Large intestine (tissue), 12 donors: ENCODE results near the gene FBXO45. TPM values are rescaled to one million over a fixed set of nuclear protein-coding genes. Genes with fewer than 3 reads are reported as not detected.
"Not testable (repeated sequence)": the region's sequence is repeated elsewhere in the genome, so short reads cannot be mapped to it uniquely, and the experiment has no call there.

Source experiments
- DNase-seq, 2 donors: peaks; one replicate each; pipeline versions ENCODE4 v3.0.0 to v3.0.0-alpha.2; 2013
- H3K27ac ChIP-seq: one replicate; pipeline ENCODE4 v1.5.1; 2013; ENCODE audit warnings: low read length
- H3K27me3 ChIP-seq: 2 replicates; pipeline ENCODE4 v1.6.1; 2013; ENCODE audit warnings: low read length; ENCODE audit not compliant: control insufficient read depth, insufficient read depth
- H3K36me3 ChIP-seq: 2 replicates; pipeline ENCODE4 v1.6.1; 2013; ENCODE audit warnings: low read length; ENCODE audit not compliant: control insufficient read depth, insufficient read depth
- H3K4me1 ChIP-seq: one replicate; pipeline ENCODE4 v1.6.1; 2013; ENCODE audit warnings: low read length; ENCODE audit not compliant: control insufficient read depth, insufficient read depth
- H3K4me3 ChIP-seq: one replicate; pipeline ENCODE4 v1.5.1; 2013; ENCODE audit warnings: low read length
- H3K9me3 ChIP-seq: one replicate; pipeline ENCODE4 v1.6.1; 2013; ENCODE audit warnings: mild to moderate bottlenecking, low read depth, low read length, moderate library complexity; ENCODE audit not compliant: control insufficient read depth
- WGBS: methylation state at CpG from one replicate; pipeline ENCODE4 v1.1.5; 2013; ENCODE audit warnings: low lambda C conversion rate; ENCODE audit not compliant: insufficient coverage; 5-methylcytosine and 5-hydroxymethylcytosine counted together
- long read RNA-seq, 11 donors: transcript quantifications; one replicate each; lab custom pipeline, GENCODE V29; 2026
- polyA plus RNA-seq: library from polyadenylated mRNA; unstranded; fragments of 120-200 nt; gene quantifications from one replicate; pipeline ENCODE4 v1.2.1, GENCODE V29; 2013

The FBXO45 gene, protein sequence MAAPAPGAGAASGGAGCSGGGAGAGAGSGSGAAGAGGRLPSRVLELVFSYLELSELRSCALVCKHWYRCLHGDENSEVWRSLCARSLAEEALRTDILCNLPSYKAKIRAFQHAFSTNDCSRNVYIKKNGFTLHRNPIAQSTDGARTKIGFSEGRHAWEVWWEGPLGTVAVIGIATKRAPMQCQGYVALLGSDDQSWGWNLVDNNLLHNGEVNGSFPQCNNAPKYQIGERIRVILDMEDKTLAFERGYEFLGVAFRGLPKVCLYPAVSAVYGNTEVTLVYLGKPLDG
- 12.2 TPM for polyA plus RNA-seq
- long read RNA-seq, donor 1, full-length matches to known transcripts: 2 of 2 reads
- long read RNA-seq, donor 1, partial matches to known transcripts: 0 of 2 reads
- long read RNA-seq, donor 1, other reads (novel, unspliced or antisense): 0 of 2 reads
- long read RNA-seq, donor 2, full-length matches to known transcripts: 5 of 13 reads
- long read RNA-seq, donor 2, partial matches to known transcripts: 8 of 13 reads
- long read RNA-seq, donor 2, other reads (novel, unspliced or antisense): 0 of 13 reads
- long read RNA-seq, donor 3: 0 reads
- long read RNA-seq, donor 4: 0 reads
- long read RNA-seq, donor 5, full-length matches to known transcripts: 4 of 4 reads
- long read RNA-seq, donor 5, partial matches to known transcripts: 0 of 4 reads
- long read RNA-seq, donor 5, other reads (novel, unspliced or antisense): 0 of 4 reads
- long read RNA-seq, donor 6, full-length matches to known transcripts: 11 of 11 reads
- long read RNA-seq, donor 6, partial matches to known transcripts: 0 of 11 reads
- long read RNA-seq, donor 6, other reads (novel, unspliced or antisense): 0 of 11 reads
- long read RNA-seq, donor 7, full-length matches to known transcripts: 5 of 5 reads
- long read RNA-seq, donor 7, partial matches to known transcripts: 0 of 5 reads
- long read RNA-seq, donor 7, other reads (novel, unspliced or antisense): 0 of 5 reads
- long read RNA-seq, donor 8, full-length matches to known transcripts: 5 of 5 reads
- long read RNA-seq, donor 8, partial matches to known transcripts: 0 of 5 reads
- long read RNA-seq, donor 8, other reads (novel, unspliced or antisense): 0 of 5 reads
- long read RNA-seq, donor 9, full-length matches to known transcripts: 5 of 5 reads
- long read RNA-seq, donor 9, partial matches to known transcripts: 0 of 5 reads
- long read RNA-seq, donor 9, other reads (novel, unspliced or antisense): 0 of 5 reads
- long read RNA-seq, donor 10, full-length matches to known transcripts: 7 of 7 reads
- long read RNA-seq, donor 10, partial matches to known transcripts: 0 of 7 reads
- long read RNA-seq, donor 10, other reads (novel, unspliced or antisense): 0 of 7 reads
- long read RNA-seq, donor 11, full-length matches to known transcripts: 8 of 8 reads
- long read RNA-seq, donor 11, partial matches to known transcripts: 0 of 8 reads
- long read RNA-seq, donor 11, other reads (novel, unspliced or antisense): 0 of 8 reads

DNA sequence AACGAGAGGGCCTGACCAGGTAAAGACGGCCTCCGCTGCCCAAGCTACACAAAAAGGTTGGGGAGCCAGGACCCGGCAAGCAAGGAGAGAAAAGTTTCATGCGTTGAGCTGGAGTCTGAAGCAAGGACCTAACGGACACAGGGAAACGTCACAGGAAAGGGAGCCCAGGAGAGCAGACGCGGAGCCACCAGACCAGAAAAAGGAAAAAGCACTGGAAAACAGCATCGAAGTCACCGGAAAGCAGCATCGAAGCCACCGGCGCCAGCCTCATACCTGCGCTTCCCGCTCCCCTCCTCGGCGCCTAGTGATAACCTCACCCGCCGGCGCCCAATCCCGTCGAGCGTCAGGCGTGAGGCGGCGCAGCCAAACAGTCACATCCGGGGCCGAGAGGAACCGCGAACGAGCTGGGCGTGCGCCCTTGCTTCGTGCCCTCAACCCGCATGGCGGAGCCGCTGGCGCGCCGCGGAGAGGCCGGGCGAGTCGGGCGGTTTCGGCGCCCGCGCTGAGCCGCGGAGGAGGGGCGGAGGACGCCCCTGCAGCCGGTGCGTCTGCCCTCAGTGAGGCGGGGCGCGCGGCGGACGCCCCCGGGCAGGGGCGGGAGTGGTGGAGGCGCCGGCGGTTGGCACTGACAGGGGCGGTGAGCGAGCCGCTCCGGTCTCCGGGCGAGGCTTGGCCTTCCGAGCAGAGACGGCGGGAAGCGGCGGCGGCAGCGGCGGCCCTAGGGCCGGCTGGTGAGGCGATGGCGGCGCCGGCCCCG is at the start of gene FBXO45, which contains the start of gene WDR53:
Gene FBXO45, plus strand, starts transcription at position 415 of the 757 bp plus-strand sequence. Its CDS starts 325 bp downstream, at position 740.
Gene WDR53, minus strand, starts transcription at position 309 of the 757 bp plus-strand sequence. CDS start 7,079 bp downstream, outside the sequence.
- peak within 1 kb of the TSS; percentile 58 for H3K27ac ChIP-seq
- H3K4me1 ChIP-seq: peaks cover 8% of the 10 kb centered on the region
- H3K4me3 ChIP-seq: peak within 1 kb of the TSS; percentile 79
- no peaks in the 10 kb centered on the region for H3K9me3 ChIP-seq
- no CpG with 5 or more reads among the region's 87 CpGs for WGBS
- no peaks in the 10 kb centered on the region for H3K27me3 ChIP-seq
- H3K36me3 ChIP-seq: no peaks in the 10 kb centered on the region
- DNase-seq: peak; percentile 95 to 98

DNA sequence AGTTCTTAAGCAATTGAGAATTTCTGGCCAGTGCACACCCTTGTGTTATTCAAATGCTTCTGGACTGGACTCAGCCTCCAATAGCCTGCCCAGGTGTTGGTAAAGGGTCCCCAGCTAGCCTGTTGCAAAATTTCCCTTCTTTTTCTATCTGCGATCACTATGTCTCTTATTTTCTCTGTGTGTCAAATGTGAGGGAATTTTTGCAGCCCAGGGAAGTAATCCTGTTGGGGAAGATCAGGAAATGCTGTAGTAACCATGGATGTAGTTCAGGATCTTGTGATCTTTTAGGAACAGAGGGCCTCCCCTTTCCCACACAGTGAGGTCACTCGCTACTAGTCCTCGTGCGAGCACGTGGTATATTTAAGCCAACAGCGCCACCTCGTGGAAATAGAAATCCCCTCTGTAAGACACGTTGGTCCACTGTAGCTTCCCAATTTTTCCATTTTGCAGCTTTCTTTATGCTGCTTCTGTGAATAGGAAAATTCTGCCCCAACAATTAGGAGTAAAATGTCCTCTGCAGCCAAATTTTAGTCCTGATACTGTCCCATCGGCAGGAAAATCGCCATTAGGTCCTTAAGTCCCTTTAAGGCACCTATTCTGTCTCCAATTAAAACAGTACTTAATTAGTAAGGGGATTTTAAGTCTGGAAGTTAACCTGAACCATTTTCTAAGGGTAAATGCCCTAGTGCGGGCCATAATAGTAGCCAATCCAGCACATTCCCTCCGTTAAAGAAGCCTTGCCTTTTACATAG is 49.3 kb upstream of the FBXO45 start:
- Histone ChIP-seq H3K36me3 (no peaks in the 10 kb centered on the region), H3K9me3 (peaks cover 23% of the 10 kb centered on the region), H3K4me1 (no peaks in the 10 kb centered on the region), H3K4me3 (no peak overlapping the region), H3K27ac (no peak overlapping the region), H3K27me3 (no peaks in the 10 kb centered on the region)
- 40% methylated on average over 1 of the region's 12 CpGs for WGBS
- no peak for DNase-seq

DNA sequence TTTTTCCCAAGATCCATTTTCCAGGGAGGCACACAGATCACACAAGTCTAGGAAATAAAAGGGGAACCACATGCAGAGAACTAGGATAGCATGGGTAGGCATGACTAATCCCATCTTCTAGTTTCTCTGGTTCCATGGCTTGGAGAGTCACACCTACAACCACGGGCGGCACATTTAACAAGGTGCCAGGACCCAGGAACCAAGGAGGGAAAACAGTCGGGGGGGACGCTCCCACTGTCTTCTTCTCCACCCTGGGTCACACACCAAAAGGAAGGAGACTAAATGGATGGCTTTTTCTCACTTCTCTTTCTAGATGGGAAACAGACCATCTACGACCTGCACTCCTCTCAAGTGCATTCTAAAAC is 48.8 kb upstream of the FBXO45 start:
- DNase-seq: peak in 1 of 2 donors; percentile 24
- no peaks in the 10 kb centered on the region for H3K27me3 ChIP-seq
- peaks cover 23% of the 10 kb centered on the region for H3K9me3 ChIP-seq
- no CpG with 5 or more reads among the region's 5 CpGs for WGBS
- no peak overlapping the region for H3K4me3 ChIP-seq
- no peaks in the 10 kb centered on the region for H3K4me1 ChIP-seq
- H3K36me3 ChIP-seq: no peaks in the 10 kb centered on the region
- H3K27ac ChIP-seq: no peak overlapping the region

DNA sequence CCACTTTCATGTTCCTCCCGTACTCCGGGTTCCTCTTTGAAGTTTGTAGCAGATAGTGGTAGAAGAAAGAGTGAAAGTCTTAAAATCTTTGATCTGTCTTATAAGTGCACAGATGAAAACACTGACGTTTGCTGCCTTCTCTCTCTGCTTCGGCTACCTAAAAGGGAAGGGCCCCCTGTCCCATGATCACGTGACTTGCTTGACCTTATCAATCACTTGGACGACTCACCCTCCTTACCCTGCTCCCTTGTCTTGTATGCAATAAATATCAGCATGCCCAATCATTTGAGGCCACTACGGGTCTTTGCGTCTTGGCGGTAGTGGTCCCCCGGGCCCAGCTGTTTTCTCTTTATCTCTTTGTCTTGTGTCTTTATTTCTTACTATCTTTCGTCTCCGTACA is 47.2 kb upstream of the FBXO45 start:
- H3K27me3 ChIP-seq, H3K27ac ChIP-seq, H3K4me1 ChIP-seq, DNase-seq, H3K4me3 ChIP-seq, H3K36me3 ChIP-seq: not testable (repeated sequence)
- 94% methylated on average over 3 of the region's 12 CpGs for WGBS
- peaks cover 23% of the 10 kb centered on the region for H3K9me3 ChIP-seq

DNA sequence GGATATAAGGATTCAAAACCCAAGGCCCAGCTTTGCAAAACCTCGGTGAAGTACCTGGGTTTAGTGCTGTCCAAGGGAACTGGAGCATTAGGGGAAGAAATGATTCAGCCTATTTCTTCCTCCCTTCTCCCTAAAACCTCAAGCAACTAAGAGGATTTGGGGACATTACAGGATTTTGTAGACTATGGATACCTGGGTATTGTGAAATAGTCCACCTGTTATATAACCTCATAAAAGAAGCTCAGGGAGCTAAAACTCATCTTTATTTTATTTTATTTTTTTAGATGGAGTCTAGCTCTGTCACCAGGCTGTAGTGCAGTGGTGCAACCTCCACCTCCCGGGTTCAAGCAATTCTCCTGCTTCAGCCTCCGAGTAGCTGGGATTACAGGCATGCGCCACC is 44.6 kb upstream of the FBXO45 start:
- peaks cover 8% of the 10 kb centered on the region for H3K9me3 ChIP-seq

DNA sequence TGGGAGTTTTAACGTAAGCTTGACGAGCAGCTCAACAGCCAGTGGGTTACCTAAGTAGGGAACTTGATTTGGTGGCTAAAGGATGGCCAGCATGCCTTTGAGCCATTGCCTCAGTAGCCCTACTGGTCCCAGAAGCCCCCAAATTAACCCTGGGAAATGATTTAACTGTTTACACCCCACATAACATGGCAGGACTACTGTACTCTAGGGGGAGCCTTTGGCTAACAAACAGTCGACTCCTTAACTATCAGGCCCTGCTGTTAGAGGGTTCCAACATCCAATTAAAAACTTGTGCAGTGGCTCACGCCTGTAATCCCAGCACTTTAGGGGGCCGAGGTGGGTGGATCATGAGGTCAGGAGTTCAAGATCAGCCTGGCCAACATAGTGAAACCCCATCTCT is 43.9 kb upstream of the FBXO45 start:
- H3K4me3 ChIP-seq: no peak overlapping the region
- no peaks in the 10 kb centered on the region for H3K4me1 ChIP-seq
- H3K27me3 ChIP-seq: no peaks in the 10 kb centered on the region
- WGBS: no CpG with 5 or more reads among the region's 5 CpGs
- no peak for DNase-seq
- peaks cover 8% of the 10 kb centered on the region for H3K9me3 ChIP-seq
- H3K27ac ChIP-seq: no peak overlapping the region
- H3K36me3 ChIP-seq: no peaks in the 10 kb centered on the region

More for the DNA sequence above, 44.6 kb upstream of the FBXO45 start:
- no peak for DNase-seq
- no peak overlapping the region for H3K4me3 ChIP-seq
- no peak overlapping the region for H3K27ac ChIP-seq
- no peaks in the 10 kb centered on the region for H3K27me3 ChIP-seq
- no peaks in the 10 kb centered on the region for H3K4me1 ChIP-seq
- H3K36me3 ChIP-seq: no peaks in the 10 kb centered on the region
- WGBS: no CpG with 5 or more reads among the region's 4 CpGs

DNA sequence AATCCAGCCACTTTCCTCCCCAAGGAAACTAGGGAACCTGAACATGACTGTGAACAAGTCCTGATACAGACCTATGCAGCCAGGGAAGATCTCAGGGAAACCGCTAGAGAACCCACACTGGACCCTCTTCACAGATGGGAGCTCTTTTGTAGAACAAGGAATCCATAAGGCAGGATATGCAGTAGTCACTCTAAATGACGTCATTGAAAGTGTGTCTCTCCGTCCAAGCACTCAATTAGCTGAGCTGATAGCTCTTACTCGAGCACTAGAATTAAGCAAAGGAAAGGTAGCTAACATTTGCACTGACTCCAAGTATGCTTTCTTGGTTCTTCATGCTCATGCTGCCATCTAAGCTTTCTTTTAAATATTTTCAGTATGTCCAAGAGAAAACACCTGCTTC is 43.3 kb upstream of the FBXO45 start:
- H3K27me3 ChIP-seq: no peaks in the 10 kb centered on the region
- no peaks in the 10 kb centered on the region for H3K36me3 ChIP-seq
- no peaks in the 10 kb centered on the region for H3K4me1 ChIP-seq
- H3K9me3 ChIP-seq: peaks cover 2% of the 10 kb centered on the region
- no peak for DNase-seq
- no peak overlapping the region for H3K27ac ChIP-seq
- no CpG with 5 or more reads among the region's 4 CpGs for WGBS
- no peak overlapping the region for H3K4me3 ChIP-seq

DNA sequence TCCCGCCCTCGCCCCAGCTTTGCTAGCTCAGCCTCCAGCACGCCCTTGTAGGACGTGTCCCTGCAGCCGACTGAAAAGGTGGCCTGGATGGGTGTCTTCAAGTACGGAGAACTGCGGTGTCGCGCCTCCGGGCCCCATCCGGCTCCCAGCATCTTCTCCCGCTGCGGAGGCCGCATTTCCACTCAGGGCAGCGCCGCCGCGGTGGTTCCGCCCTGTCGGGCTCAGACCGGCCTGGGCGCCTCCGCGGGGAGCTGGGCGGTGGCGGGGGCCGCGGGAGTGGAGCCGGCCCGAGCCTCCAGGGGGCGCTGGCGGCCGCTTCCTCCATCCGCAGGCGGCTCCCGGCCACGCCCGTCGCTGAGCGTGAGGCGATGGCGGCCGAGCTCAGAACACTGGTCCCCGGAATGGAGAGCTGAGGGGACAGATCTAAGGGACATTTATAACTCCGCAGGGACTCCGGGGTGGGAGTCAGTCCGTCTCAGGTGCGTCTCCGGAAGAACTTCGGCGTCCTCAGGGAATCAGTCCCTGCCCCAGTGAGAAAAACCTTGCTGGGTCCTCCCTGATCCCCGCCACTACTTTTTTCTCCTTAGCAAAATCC is 39.7 kb upstream of the FBXO45 start:
- Histone ChIP-seq H3K27ac (no peak overlapping the region), H3K4me1 (no peaks in the 10 kb centered on the region), H3K4me3 (peak overlapping the region; percentile 46), H3K36me3 (no peaks in the 10 kb centered on the region), H3K9me3 (no peaks in the 10 kb centered on the region), H3K27me3 (peaks cover 4% of the 10 kb centered on the region)
- DNase-seq: peak; percentile 59 to 76
- WGBS: no CpG with 5 or more reads among the region's 52 CpGs
